ENCODE measurements around the gene IGF2BP2.
A peak's percentile ranks its signal among the peaks of the same experiment; 100 is the strongest.

Gene IGF2BP2

DNA sequence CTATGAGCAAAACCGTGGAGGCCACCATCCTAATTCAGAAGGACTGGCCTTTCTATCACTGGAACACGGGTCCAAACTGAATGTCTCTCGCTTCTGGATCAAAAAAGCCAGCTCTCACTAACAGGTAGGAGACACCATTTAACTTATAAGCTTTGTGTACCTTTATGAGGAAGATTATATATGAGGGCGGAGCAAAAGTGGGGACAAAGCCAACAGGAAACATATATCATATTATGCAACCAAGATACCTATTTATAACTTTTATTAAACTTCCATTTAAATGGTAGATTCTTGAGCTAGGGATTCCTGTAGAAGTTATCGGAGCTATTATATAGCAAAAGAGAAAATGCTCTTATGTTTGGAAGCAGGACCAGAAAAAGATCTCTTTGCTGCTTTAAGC, 78.4 kb downstream of the IGF2BP2 start:
- ATAC-seq (no peak), DNase-seq (ENCODE audit: low spot score in 2 of 2) (no peak)
- Mint-ChIP-seq H3K27ac (no peak overlapping the region), H3K4me3 (no peak overlapping the region), H3K4me1 (no peaks in the 10 kb centered on the region), H3K36me3 (no peaks in the 10 kb centered on the region), H3K9me3 (no peaks in the 10 kb centered on the region)

DNA sequence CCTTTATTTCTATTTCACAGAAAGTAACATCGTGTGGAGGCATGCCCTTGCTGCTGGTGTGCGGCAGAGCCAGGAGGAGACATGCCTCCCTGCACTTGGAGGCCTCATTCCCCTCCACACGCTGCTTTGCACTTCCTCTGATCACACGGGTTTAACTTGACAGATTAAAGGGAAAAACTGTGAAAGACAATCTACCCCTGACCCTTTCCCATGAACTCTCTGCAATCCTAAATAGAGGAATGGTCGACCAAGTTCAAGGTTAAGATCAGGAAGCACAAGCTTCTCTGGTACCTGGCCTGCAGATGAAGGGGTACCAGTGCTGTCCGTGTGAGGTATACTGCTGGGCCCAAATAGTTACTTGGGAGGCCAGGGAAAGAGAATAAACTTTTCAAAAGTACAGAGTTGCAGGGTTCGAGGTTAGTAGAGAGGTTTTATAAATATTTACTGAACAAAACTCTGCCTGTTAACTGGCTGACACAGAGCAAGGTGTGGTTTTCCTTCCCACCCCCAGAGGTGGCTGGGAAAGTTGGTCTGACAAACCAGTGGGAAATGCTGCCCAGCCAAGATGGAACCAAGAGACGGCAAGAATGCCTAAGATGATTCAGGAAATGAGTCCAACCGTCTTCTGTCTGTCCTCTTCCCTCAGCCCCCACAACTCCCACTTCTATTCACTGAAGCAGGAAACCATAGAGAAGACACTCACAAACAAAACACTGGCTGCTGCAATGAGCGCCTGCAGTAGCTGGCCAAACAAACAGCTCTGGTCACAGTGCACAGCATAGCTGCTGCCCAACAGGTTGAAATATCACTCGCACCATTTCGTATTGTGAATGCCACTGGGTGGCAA, 79.6 kb downstream of the IGF2BP2 start:
- H3K4me1 Mint-ChIP-seq: no peaks in the 10 kb centered on the region
- H3K27ac Mint-ChIP-seq: no peak overlapping the region
- no peaks in the 10 kb centered on the region for H3K36me3 Mint-ChIP-seq
- ATAC-seq: peak; percentile 28
- DNase-seq (ENCODE audit: low spot score in 2 of 2): no peak
- no peak overlapping the region for H3K4me3 Mint-ChIP-seq
- H3K9me3 Mint-ChIP-seq: no peaks in the 10 kb centered on the region

DNA sequence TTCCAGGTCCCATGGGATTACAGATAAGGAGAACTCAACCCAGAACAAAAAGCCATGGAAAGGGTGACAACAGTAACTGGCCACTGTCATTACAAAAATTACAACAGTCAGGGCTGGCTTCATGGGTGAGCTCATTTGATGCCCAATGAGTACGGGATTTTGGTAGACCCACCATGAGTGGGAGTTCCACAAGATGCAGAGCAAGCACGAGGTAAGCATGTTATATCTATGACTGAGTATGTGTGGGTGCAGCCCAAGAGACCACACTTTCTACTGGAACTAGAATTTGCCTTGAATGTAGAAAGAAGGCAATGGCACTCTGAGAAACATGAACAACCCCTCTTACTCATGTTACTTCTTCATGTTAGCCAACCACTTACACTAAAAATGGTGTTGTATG, 83.3 kb downstream of the IGF2BP2 start:
- Mint-ChIP-seq H3K4me3 (no peak overlapping the region), H3K4me1 (no peaks in the 10 kb centered on the region), H3K9me3 (no peaks in the 10 kb centered on the region), H3K27ac (no peak overlapping the region), H3K36me3 (no peaks in the 10 kb centered on the region)
- ATAC-seq (no peak), DNase-seq (ENCODE audit: low spot score in 2 of 2) (no peak)

DNA sequence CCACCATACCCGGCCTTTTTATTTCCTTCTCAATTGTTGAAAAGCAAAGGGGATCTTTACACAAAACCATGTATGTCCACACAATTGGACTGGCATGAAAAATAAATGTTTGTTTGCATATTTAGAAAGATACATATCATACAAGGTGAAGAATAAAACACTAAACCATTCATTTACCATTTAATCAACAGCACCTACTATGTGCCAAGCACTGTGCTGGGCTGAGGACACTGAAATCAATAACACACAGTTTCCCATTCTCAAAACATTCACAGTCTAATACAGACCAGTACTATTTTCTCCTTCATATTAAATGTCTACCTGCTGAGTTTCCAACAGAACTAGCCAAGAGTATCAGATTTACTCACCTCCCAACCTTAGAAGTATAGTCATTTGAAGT, 84.7 kb downstream of the IGF2BP2 start:
- Mint-ChIP-seq H3K9me3 (no peaks in the 10 kb centered on the region), H3K36me3 (no peaks in the 10 kb centered on the region)
- ATAC-seq: no peak

DNA sequence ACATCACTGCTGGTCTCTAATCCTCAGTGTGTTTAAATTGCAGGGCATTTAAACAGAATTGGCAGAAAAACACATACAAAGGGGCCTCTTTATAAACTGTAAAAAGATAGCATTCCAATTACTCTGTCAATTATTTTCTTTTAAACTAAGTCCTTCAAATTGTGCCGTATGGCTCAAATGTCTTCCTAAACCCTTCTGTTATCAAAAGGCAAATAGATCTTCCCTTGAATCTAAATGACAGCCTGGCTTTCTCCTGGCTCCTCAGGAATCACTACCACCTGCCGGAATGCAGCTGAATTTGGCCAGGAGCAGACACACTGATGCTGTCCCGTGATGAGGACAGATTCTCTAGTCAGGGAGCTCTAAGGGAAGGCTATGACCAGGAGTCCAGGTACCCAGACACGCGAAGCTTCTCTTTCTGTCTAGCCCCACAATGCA, 85.6 kb downstream of the IGF2BP2 start:
- ATAC-seq: no peak
- Mint-ChIP-seq H3K4me1 (no peaks in the 10 kb centered on the region), H3K9me3 (no peaks in the 10 kb centered on the region), H3K4me3 (no peak overlapping the region), H3K36me3 (no peaks in the 10 kb centered on the region), H3K27ac (no peak overlapping the region)
- no peak for DNase-seq (ENCODE audit: low spot score in 2 of 2)

More for the DNA sequence above, 84.7 kb downstream of the IGF2BP2 start:
- Mint-ChIP-seq H3K4me1 (no peaks in the 10 kb centered on the region), H3K27ac (no peak overlapping the region), H3K4me3 (no peak overlapping the region)
- DNase-seq (ENCODE audit: low spot score in 2 of 2): no peak

DNA sequence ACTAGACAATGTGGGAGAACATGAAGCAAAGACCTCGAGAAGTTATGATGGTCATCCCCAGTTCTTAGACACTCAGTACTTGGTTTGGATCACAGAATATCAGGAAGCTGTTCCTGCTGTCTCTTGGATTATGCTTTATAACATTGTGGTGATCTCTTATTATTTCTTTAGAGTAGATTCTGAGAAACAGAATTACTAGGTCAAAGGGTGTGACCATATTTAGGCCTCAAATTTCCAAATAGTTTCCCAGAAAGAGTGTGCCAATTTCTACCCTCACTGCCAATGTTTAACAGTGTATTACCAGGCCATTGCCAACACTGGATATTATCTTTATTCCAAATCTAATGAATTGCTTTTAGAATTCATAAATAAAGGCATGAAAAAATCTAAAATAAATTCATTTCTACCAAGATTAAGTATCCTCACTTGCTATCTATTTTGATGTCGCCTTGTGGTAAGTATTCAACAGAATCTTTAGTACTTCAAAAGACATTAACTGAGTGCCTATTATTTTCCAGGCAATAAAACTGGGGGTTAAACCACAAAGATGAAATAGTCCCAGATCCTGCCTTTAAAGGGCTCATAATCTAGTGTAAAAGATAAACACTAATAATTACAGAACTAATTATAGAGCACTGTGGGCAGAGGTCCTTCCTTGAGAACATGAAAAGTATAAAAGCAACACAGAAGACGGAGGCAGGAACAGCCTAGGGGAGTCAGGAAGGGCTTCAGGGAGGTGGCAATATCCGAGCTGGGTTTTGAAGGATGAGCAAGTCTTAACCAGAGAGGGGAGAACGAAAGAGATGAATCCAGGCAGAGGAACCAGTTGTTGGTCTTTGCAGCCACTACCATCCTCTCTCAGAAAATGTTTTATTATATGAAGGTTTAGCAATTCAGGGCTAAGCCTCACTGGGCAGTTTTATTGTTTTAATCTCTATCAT, 86.8 kb downstream of the IGF2BP2 start:
- no peaks in the 10 kb centered on the region for H3K36me3 Mint-ChIP-seq
- no peak overlapping the region for H3K27ac Mint-ChIP-seq
- no peak overlapping the region for H3K4me3 Mint-ChIP-seq
- DNase-seq (ENCODE audit: low spot score in 2 of 2) (no peak), ATAC-seq (no peak)
- H3K9me3 Mint-ChIP-seq: no peaks in the 10 kb centered on the region
- no peaks in the 10 kb centered on the region for H3K4me1 Mint-ChIP-seq

DNA sequence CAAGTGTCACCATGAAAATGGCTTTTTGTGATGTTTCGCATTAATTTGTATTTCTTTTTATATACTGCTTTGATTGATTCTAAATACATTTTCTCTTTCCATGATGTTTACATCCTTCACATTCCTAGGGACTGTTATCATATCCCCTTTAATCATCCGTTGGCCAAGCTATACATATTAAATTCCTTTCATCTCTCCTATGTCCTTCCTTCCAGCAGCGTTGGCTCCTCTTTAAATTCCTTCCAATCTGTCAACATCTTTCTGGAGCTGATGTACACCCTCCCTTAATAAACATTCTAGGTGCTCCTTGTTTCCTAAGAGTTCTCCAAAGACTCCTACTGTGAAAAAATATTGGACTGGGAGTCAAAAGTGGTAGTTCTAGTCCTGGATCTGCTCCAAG, 87.8 kb downstream of the IGF2BP2 start:
- no peaks in the 10 kb centered on the region for H3K4me1 Mint-ChIP-seq
- H3K9me3 Mint-ChIP-seq: no peaks in the 10 kb centered on the region
- H3K36me3 Mint-ChIP-seq: no peaks in the 10 kb centered on the region
- H3K4me3 Mint-ChIP-seq: no peak overlapping the region
- DNase-seq (ENCODE audit: low spot score in 2 of 2): no peak
- H3K27ac Mint-ChIP-seq: no peak overlapping the region
- no peak for ATAC-seq

DNA sequence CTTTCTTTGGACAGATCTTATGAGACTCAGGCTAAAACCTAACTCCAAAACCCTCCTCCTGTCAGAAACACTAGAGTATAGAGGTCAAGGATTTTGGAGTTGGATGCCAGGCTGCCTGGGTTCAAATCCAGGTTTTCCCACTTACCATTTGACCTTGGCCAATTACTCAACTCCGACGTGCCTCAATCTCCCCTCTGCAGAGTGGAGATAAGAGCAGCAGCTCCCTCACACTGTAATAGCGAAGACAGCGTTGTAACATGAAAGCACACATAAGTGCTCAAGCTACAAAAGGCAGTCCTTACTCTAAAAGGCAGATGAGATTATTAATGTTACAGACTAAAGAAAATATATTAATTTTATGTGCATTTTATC, 90.1 kb downstream of the IGF2BP2 start:
- Mint-ChIP-seq H3K36me3 (no peaks in the 10 kb centered on the region), H3K4me1 (no peaks in the 10 kb centered on the region), H3K4me3 (no peak overlapping the region), H3K27ac (no peak overlapping the region), H3K9me3 (no peaks in the 10 kb centered on the region)
- no peak for DNase-seq (ENCODE audit: low spot score in 2 of 2)
- no peak for ATAC-seq

DNA sequence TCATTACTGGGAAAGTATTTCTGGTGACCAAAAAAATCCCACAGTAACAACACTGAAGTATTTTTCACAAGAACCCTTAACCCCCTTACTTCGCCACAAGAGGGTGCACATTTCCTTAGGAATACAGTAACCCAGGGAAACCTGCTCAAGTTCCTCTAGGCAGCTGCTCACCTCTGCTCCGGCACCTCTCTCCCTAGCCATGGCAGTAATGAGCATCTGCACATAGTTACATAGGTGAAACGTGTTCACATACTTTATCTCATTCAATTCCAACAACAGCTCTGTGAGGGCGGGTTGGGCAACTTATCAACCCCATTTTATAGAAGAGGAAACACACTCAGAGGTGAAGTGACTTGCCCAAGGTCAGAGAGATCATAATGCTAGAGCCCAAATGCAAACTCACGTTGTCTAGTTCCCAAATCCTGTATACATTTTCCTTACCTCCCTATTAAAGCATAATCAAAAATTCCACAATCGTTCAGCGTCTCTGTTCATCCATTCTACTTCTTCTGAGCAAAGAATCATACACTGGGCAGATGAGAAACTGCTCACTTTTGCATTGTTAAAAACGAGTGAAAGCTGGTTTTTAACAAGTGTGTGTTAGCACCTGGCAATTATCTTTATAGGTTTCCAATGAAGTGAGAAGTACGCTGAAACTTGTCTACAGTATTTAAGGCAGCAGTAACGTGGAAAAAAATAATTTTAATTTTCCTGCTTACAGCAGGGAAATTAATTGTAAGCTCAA, 90.7 kb downstream of the IGF2BP2 start:
- Mint-ChIP-seq H3K4me3 (no peak overlapping the region), H3K9me3 (no peaks in the 10 kb centered on the region), H3K4me1 (no peaks in the 10 kb centered on the region), H3K36me3 (no peaks in the 10 kb centered on the region), H3K27ac (no peak overlapping the region)
- ATAC-seq (no peak), DNase-seq (ENCODE audit: low spot score in 2 of 2) (no peak)

DNA sequence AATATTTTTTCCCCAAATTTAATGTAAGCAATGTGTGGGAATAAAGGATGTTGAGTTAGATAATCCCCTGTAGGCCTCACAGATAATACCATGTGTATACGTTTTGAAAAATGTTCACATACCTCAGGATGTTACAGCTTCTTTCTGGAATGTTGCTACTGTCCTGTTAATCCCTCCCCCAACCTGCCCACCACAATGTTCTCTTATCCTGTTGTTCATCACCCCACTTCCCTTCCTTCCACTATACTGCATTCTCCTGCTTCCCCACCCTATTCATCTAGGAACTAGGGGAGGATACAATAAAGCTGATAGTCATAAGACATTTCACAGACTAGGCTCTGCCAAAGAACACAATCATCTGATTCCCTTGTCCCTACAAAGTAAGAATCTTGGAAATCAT, 92.1 kb downstream of the IGF2BP2 start:
- no peak overlapping the region for H3K4me3 Mint-ChIP-seq
- ATAC-seq: no peak
- no peaks in the 10 kb centered on the region for H3K4me1 Mint-ChIP-seq
- H3K27ac Mint-ChIP-seq: no peak overlapping the region
- no peak for DNase-seq (ENCODE audit: low spot score in 2 of 2)
- no peaks in the 10 kb centered on the region for H3K36me3 Mint-ChIP-seq
- no peaks in the 10 kb centered on the region for H3K9me3 Mint-ChIP-seq

DNA sequence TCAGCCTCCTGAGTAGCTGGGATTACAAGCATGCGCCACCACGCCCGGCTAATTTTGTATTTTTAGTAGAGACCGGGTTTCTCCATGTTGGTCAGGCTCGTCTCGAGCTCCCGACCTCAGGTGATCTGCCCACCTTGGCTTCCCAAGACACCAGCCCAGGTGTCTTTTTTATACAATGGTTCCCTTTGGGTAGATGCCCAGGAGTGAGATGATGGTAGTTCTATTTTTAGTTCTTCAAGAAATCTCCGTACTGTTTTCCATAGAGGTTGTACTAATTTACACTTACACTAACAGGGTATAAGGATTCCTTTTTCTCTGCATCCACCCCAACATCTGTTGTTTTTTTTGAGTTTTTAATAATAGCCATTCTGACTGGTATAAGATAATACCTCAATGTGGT, 94.3 kb downstream of the IGF2BP2 start:
- ATAC-seq (no peak), DNase-seq (ENCODE audit: low spot score in 2 of 2) (no peak)
- Mint-ChIP-seq H3K4me3 (no peak overlapping the region), H3K4me1 (no peaks in the 10 kb centered on the region), H3K27ac (no peak overlapping the region), H3K9me3 (no peaks in the 10 kb centered on the region), H3K36me3 (peaks cover 5% of the 10 kb centered on the region)

DNA sequence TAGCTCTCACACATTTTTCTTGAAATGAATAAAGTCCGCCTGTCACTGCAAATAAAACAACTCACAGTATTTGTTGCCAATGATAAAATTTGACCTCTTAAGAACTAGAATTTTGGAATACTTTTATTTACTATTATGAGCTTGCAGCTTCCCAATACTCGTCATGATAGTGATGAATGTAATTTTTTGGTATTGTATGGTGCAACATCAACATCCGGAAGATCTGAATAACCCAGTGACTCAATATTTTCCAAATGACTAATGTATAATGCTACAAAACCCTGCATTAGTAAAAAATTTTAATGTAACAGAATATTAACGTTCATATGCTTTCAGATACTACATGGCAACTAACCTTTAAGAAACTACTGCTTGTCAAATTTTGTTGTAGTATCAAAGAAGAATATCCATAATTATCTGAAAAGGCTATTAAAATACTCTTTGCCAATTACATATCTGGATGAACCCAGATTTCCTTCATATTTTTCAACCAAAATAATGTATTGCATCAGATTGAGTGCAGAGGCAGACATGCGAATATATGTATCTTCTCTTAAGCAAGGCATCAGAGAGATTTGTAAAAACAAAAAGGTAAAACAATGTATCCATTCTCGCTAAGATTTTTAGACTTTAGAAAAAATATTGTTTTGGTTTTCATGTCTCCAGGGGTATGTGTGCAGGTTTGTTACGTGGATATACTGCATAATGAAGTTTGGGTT, 95.3 kb downstream of the IGF2BP2 start:
- H3K4me3 Mint-ChIP-seq: no peak overlapping the region
- ATAC-seq: peak; percentile 67

DNA sequence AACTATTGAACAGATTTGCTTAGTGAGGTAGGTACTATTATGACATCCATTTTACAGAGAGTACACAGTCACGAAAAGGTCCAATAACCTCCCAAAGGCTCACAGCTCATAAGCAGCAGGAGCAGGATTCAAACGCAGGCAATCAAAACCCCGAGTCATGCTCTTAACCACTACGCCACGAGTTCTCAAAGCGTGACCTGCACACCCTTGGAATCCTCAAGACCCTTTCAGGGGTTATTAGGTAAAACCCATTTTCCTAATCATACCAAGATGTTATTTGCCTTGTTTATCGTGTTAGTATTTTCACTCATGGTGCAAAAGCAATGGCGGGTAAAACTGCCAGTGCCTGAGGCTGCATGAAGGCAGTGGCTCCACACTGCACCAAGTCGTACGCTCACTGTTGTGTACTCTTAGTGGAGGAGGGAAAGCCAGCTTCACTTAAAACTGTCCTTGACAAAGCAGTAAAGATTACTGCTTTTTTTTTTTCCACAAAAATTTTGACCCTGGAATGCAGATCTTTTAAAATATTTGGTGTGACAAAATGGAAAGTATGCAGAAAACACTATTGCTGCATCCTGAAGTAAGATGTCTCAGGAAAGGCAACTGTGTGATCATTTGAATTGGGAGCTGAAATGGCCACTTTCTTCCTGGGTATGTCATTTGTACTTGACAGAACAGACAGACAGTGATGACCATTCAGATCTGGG, 96.1 kb downstream of the IGF2BP2 start:
- H3K36me3 Mint-ChIP-seq: peaks cover 5% of the 10 kb centered on the region
- DNase-seq (ENCODE audit: low spot score in 2 of 2) (no peak), ATAC-seq (no peak)
- no peak overlapping the region for H3K4me3 Mint-ChIP-seq
- no peak overlapping the region for H3K27ac Mint-ChIP-seq
- no peaks in the 10 kb centered on the region for H3K9me3 Mint-ChIP-seq
- no peaks in the 10 kb centered on the region for H3K4me1 Mint-ChIP-seq

More for the DNA sequence above, 95.3 kb downstream of the IGF2BP2 start:
- no peaks in the 10 kb centered on the region for H3K4me1 Mint-ChIP-seq
- H3K27ac Mint-ChIP-seq: no peak overlapping the region
- no peak for DNase-seq (ENCODE audit: low spot score in 2 of 2)
- H3K36me3 Mint-ChIP-seq: peaks cover 5% of the 10 kb centered on the region
- H3K9me3 Mint-ChIP-seq: no peaks in the 10 kb centered on the region

DNA sequence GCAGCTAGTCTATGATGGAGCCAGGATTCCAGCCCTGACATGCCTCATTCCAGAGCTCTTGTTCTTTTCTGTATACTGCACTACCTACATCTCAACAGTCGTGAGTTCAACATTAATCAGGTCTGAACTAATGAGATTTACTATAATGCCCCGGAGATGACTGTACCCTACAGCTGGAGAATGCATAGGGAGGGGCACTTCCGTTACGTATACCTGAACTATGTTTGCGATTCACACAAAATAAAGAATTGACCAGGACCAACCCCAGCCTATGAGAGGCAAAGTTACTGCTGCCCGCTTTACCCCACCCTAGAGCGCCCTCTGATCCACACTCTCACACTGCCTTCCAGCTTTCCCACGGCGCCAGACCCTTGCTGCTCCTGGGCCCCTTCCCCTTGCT, 97.0 kb downstream of the IGF2BP2 start:
- H3K4me1 Mint-ChIP-seq: no peaks in the 10 kb centered on the region
- H3K36me3 Mint-ChIP-seq: peaks cover 5% of the 10 kb centered on the region
- H3K9me3 Mint-ChIP-seq: no peaks in the 10 kb centered on the region
- no peak overlapping the region for H3K4me3 Mint-ChIP-seq
- H3K27ac Mint-ChIP-seq: no peak overlapping the region
- DNase-seq (ENCODE audit: low spot score in 2 of 2): no peak
- no peak for ATAC-seq

Measured in stimulated activated effector memory CD8-positive, alpha-beta T cell treated with anti-CD3 and anti-CD28 coated beads, Interleukin-12 subunit alpha, Interleukin-12 subunit beta, amount 100 ng/mL, for 72 hours (primary cell).